ENCODE measurements around the gene TBC1D4.

TBC1D4 gene

GRCh38 chr13:75330770-75331169 is 151.2 kb downstream of the TBC1D4 start:
- no peak for TF ChIP-seq SIN3A (IDR thresholded peaks at IDR 0.05; ENCODE audit: borderline replicate concordance, insufficient read depth, low read length)
- TF ChIP-seq TAF1 (IDR thresholded peaks at IDR 0.05; ENCODE audit: borderline replicate concordance, insufficient read depth, low read length): no peak
- no peak for TF ChIP-seq FOXP2 (optimal IDR thresholded peaks at IDR 0.05; ENCODE audit: borderline replicate concordance, extremely low read depth, extremely low read length, insufficient read depth)
- TF ChIP-seq POLR2AphosphoS5 (IDR thresholded peaks at IDR 0.05; ENCODE audit: low read depth, low read length): no peak
- no peak for TF ChIP-seq REST (IDR thresholded peaks at IDR 0.05; ENCODE audit: insufficient read depth in 1 of 2, low read depth in 2 of 2, low read length in 2 of 2)

GRCh38 chr13:75329723-75330122 is 152.2 kb downstream of the TBC1D4 start:
- TF ChIP-seq TAF1 (IDR thresholded peaks at IDR 0.05; ENCODE audit: borderline replicate concordance, insufficient read depth, low read length) (no peak), FOXP2 (optimal IDR thresholded peaks at IDR 0.05; ENCODE audit: borderline replicate concordance, extremely low read depth, extremely low read length, insufficient read depth) (no peak), POLR2AphosphoS5 (IDR thresholded peaks at IDR 0.05; ENCODE audit: low read depth, low read length) (no peak), SIN3A (IDR thresholded peaks at IDR 0.05; ENCODE audit: borderline replicate concordance, insufficient read depth, low read length) (no peak), REST (IDR thresholded peaks at IDR 0.05; ENCODE audit: insufficient read depth in 1 of 2, low read depth in 2 of 2, low read length in 2 of 2) (no peak)

- TF ChIP-seq SIN3A (IDR thresholded peaks at IDR 0.05; ENCODE audit: borderline replicate concordance, insufficient read depth, low read length) (no peak), FOXP2 (optimal IDR thresholded peaks at IDR 0.05; ENCODE audit: borderline replicate concordance, extremely low read depth, extremely low read length, insufficient read depth) (no peak), REST (IDR thresholded peaks at IDR 0.05; ENCODE audit: insufficient read depth in 1 of 2, low read depth in 2 of 2, low read length in 2 of 2) (no peak), POLR2AphosphoS5 (IDR thresholded peaks at IDR 0.05; ENCODE audit: low read depth, low read length) (no peak), TAF1 (IDR thresholded peaks at IDR 0.05; ENCODE audit: borderline replicate concordance, insufficient read depth, low read length) (no peak)
Observed at GRCh38 chr13:75329097-75329496, 152.9 kb downstream of the TBC1D4 start.

GRCh38 chr13:75327135-75327510 is 154.8 kb downstream of the TBC1D4 start:
- TF ChIP-seq FOXP2 (optimal IDR thresholded peaks at IDR 0.05; ENCODE audit: borderline replicate concordance, extremely low read depth, extremely low read length, insufficient read depth): no peak
- no peak for TF ChIP-seq SIN3A (IDR thresholded peaks at IDR 0.05; ENCODE audit: borderline replicate concordance, insufficient read depth, low read length)

GRCh38 chr13:75326173-75327134 is 155.5 kb downstream of the TBC1D4 start:
- TF ChIP-seq FOXP2 (optimal IDR thresholded peaks at IDR 0.05; ENCODE audit: borderline replicate concordance, extremely low read depth, extremely low read length, insufficient read depth): no peak
- no peak for TF ChIP-seq REST (IDR thresholded peaks at IDR 0.05; ENCODE audit: insufficient read depth in 1 of 2, low read depth in 2 of 2, low read length in 2 of 2)
- TF ChIP-seq TAF1 (IDR thresholded peaks at IDR 0.05; ENCODE audit: borderline replicate concordance, insufficient read depth, low read length): no peak
- TF ChIP-seq POLR2AphosphoS5 (IDR thresholded peaks at IDR 0.05; ENCODE audit: low read depth, low read length): no peak
- TF ChIP-seq SIN3A (IDR thresholded peaks at IDR 0.05; ENCODE audit: borderline replicate concordance, insufficient read depth, low read length): no peak
